ENCODE results near the gene SLC29A3.

DNA sequence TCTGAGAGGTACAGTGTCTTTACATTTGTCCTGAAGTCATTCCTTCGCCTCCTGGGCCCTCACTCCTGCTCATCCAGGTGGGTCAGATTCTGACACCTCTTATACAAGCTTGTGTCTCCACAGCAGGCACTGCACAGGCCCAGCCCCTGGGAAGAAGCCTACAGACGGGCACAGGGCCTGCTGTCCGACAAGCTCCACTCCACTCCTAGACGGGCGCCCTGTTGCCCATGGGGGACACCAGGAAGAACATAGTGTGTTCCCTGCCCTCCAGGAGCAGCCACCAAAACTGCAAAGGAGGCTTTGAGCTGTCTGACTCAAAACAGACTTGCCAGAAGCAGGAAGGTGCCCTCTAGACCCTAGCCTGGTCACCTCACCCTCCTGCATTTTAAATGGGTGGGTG lies 45.6 kb upstream of the SLC29A3 start:
- TF ChIP-seq, protein P1, sequence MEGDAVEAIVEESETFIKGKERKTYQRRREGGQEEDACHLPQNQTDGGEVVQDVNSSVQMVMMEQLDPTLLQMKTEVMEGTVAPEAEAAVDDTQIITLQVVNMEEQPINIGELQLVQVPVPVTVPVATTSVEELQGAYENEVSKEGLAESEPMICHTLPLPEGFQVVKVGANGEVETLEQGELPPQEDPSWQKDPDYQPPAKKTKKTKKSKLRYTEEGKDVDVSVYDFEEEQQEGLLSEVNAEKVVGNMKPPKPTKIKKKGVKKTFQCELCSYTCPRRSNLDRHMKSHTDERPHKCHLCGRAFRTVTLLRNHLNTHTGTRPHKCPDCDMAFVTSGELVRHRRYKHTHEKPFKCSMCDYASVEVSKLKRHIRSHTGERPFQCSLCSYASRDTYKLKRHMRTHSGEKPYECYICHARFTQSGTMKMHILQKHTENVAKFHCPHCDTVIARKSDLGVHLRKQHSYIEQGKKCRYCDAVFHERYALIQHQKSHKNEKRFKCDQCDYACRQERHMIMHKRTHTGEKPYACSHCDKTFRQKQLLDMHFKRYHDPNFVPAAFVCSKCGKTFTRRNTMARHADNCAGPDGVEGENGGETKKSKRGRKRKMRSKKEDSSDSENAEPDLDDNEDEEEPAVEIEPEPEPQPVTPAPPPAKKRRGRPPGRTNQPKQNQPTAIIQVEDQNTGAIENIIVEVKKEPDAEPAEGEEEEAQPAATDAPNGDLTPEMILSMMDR (optimal IDR thresholded peaks at IDR 0.05 in 1 of 3, IDR thresholded peaks at IDR 0.05 in 1 of 3, conservative IDR thresholded peaks at IDR 0.05 in 1 of 3; ENCODE audit: extremely low read depth in 1 of 3, insufficient read depth in 2 of 3, low read length in 3 of 3) = no peak
- TF ChIP-seq EZH2 (IDR thresholded peaks at IDR 0.05; ENCODE audit: low read length) = no peak
